ENCODE results near the gene MACROD2.
"Not testable (repeated sequence)": the region's sequence is repeated elsewhere in the genome, so short reads cannot be mapped to it uniquely, and the experiment has no call there.

MACROD2 gene

GRCh38 chr20:14992961-14993360, 997.6 kb downstream of the MACROD2 start:
- no peak for DNase-seq (ENCODE audit: low spot score)

GRCh38 chr20:14996883-14997672, 1001.8 kb downstream of the MACROD2 start:
- no peak for DNase-seq (ENCODE audit: low spot score)

DNA sequence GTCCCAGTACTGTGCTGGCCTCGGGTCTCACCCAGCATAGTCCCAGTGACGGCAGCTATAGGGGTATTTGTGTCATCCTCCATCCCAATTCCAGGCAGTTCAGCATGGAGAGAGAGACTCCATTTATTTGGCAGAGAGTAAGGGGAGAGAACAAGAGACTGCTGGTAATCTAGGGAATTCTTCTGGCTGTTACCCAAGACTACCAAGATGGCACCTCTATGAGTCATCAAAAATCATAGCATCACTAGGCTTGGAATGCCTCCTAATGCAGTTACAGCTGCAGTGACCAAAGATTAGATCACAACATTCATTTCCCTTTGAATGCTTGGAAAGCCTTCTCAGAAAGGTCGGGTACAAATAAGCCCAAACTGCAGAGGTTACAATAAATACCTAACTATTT, 1002.5 kb downstream of the MACROD2 start:
- DNase-seq (ENCODE audit: low spot score) = peak; percentile 37

DNA sequence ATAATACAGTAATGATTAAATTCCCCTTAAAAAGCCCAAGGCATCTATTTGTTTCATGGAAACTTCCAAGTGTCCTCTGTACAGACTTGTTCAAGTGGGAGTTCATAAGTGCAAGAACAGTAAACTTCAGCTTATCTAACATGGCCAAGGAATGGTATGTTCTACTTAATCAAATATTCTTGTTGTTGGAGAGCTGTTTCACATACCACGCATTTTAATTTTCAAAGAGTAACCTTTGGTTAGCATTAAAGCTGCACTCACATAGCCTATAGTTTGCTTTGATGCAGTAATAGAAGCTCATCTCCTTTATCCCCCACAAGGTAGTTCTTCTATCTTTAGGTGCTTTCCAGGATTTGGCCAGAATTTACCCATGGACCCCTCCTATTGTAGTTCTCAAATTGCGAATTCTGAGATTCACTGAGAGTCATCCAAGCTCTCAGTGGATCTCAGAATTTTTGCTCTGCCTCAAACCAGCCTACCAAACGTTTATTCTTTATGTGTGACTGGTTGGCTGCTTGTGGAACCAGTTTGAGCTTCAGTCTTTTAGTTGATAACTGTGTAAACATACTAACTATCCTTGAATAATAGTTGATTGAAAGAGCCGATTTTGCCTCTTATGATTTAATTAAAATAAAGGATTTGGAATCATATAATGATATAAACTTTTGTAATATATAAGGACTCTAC, 1010.1 kb downstream of the MACROD2 start:
- DNase-seq (ENCODE audit: low spot score) = no peak

GRCh38 chr20:15011631-15012030, 1016.3 kb downstream of the MACROD2 start:
- DNase-seq (ENCODE audit: low spot score) = no peak

GRCh38 chr20:15012566-15012965, 1017.2 kb downstream of the MACROD2 start:
- DNase-seq (ENCODE audit: low spot score) = no peak

DNA sequence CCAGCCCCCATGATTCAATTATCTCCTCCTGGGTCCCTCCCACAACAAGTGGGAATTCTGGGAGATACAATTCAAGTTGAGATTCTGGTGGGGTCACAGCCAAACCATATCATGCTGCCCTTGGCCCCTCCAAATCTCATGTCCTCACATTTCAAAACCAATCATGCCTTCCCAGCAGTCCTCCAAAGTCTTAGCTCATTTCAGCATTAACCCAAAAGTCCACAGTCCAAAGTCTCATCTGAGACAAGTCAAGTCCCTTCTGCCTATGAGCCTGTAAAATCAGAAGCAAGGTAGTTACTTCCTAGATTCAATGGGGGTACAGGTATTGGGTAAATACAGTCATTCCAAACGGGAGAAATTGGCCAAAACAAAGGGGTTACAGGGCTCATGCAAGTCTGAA, 1021.6 kb downstream of the MACROD2 start:
- not testable (repeated sequence) for DNase-seq (ENCODE audit: low spot score)

GRCh38 chr20:15018966-15019365, 1023.6 kb downstream of the MACROD2 start:
- no peak for DNase-seq (ENCODE audit: low spot score)

- no peak for DNase-seq (ENCODE audit: low spot score)
These were observed 1025.5 kb downstream of the MACROD2 start for GRCh38 chr20:15020845-15021244.

GRCh38 chr20:15022921-15023320, 1027.6 kb downstream of the MACROD2 start:
- DNase-seq (ENCODE audit: low spot score) = no peak

DNA sequence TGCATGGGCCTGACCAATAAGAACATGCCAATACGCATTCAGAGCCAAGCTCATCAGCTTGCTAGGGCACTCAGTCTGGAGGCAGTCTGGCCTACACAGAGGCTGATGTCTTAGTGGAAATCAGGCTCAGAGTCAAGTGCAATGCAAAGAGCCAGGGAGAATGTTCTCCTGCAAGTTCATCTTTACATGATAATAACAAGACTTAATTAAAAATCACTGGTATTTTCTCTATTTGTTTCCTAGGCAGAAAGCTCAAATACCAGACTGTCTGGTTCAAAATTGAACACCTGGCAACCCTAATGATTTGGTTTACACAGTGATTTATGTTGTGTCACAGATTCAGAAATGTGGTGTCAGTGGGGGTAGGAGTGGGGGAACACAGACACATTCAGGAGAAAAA, 1031.4 kb downstream of the MACROD2 start:
- no peak for DNase-seq (ENCODE audit: low spot score)

- no peak for DNase-seq (ENCODE audit: low spot score)
These were observed 1035.5 kb downstream of the MACROD2 start for GRCh38 chr20:15030826-15031225.

GRCh38 chr20:15031546-15032351, 1036.4 kb downstream of the MACROD2 start:
- DNase-seq (ENCODE audit: low spot score) = no peak

DNA sequence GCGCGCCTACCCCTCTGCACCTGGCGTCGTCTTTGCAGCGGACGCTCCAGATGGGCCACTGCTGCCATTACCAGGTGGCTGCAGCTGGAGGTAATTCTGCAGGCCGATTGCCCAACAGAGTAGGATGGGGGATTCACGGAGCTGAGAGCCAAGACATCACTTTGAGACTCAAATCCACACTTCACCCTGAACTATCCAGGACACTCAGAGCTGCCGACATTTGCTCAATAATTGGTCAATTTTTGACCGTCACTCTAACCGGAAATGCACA, 1037.0 kb downstream of the MACROD2 start:
- DNase-seq (ENCODE audit: low spot score) = no peak

GRCh38 chr20:15033269-15033668, 1038.0 kb downstream of the MACROD2 start:
- DNase-seq (ENCODE audit: low spot score) = no peak

DNA sequence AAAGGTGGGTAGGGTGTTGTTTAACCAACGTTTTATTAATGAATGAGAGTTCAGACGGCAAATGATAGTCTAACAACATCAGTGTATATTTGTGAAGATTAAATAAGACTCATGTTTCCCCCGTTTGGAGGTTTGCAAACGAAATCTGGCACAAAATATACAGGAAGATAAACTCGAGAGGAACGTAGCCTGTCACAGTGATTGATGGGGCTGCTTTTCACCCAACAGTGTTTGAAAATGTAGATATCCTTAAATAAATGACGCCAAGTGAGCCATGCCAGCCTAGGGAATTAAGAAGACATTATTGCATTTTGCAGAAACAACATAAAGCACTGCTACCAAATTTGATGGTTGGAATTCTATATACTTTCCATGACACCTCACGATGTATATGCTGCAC, 1038.6 kb downstream of the MACROD2 start:
- no peak for DNase-seq (ENCODE audit: low spot score)

GRCh38 chr20:15036948-15037347, 1041.6 kb downstream of the MACROD2 start:
- DNase-seq (ENCODE audit: low spot score) = no peak

DNA sequence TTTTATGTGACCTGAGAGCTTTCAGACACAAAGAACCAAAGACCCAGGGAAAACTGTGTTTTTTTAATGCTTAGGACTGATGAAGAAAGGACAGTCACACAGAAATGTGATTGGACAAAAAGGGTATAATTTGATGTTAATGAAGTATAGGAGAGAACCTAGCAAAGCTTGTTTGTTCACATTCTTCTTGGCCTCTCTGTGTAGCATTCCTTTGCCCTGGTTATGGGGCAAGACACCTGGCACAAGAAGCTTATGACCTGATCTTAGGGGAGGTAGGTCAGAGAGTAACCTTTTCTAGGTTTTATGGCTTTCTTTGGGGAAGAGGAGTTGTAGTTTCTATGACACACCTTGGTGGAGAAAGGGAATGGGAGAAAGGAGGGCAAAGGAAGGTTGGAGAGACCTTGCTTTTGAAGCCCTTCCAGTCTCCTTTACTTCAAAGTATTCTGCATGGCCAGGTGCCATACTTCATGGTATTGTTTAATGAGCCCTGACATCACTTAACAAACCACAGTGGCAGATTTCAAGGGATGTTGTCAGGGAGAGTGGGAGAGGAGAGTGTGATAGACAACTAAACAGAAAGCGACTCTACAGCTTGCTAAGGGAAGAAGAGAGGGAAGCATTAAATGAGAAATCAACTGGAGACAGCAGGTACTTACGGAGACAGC, 1043.9 kb downstream of the MACROD2 start:
- no peak for DNase-seq (ENCODE audit: low spot score)

GRCh38 chr20:15042723-15043122, 1047.4 kb downstream of the MACROD2 start:
- DNase-seq (ENCODE audit: low spot score) = no peak

DNA sequence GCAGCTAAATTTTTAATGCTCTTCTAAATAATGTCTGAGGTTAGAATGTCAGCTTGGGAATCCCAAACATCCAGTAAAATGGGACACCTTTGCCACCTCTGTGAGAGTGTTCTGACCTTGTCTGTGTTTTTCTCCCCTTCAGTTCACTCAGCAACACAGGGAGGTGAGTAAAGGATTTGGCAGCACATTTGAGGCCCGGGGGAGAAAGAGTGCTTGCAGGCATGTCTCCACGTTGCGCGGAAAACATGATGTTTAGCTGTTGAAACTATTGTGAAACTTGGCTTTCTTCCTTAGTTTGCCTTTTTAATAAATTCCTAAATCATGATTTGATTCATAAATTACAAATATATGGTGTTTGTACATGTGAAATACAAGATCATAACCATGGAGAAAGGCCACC, 1049.9 kb downstream of the MACROD2 start:
- no peak for DNase-seq (ENCODE audit: low spot score)

- DNase-seq (ENCODE audit: low spot score) = no peak
These were observed 1051.7 kb downstream of the MACROD2 start for GRCh38 chr20:15047042-15047441.

DNA sequence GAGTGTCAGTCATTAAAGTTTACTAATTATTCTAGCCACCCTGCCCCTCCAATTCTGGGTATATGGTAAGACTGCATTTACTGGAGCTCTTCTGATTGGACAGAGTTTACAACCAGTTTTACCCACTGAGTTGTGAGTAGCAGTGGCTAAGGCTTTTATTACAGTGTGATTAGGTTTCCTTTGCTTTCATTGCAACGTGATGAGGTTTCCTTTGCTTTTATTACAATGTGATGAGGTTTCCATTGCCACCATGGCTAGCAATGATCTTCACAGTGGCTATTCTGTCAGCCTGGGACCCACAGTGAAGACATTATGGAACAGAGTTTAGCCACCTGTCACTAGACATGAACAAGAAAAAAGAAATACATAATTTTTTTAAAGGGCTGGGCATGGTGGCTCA, 1052.3 kb downstream of the MACROD2 start:
- DNase-seq (ENCODE audit: low spot score) = no peak

DNA sequence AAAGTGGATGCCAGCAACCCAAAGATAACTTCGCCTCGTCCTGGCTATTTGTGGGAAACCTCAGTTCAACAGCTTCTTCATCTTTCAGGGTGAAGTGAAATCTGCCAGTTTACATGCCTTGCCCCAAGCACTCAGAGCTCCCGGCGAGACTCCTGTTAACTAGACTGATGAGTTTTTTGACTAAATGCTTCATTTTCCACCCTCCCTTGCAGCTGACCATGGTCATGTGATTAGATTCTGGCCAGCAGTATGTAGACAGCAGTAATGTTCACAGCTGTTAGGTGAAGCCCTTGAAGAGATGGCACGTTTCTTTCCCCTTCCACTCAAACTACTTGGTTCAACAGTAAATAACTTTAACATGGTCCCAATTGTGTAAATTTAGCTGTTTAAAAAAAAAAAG, 1060.9 kb downstream of the MACROD2 start:
- DNase-seq (ENCODE audit: low spot score) = no peak
